CD4-positive, alpha-beta T cell treated with Interleukin-4 for 4 hours (primary cell): ENCODE results near the gene TNNT2.

Experiments
- DNase-seq: peaks from one replicate; pipeline ENCODE4 v3.0.0-alpha.2; 2020

The TNNT2 gene

GRCh38 chr1:201330541-201330940 is 46.9 kb downstream of the TNNT2 start:
- no peak for DNase-seq

- DNase-seq, result no peak
Measured at GRCh38 chr1:201329801-201330200, 47.7 kb downstream of the TNNT2 start.

- no peak for DNase-seq
Measured at GRCh38 chr1:201329286-201329685, 48.2 kb downstream of the TNNT2 start.

- DNase-seq, result no peak
Measured at GRCh38 chr1:201328576-201328975, 48.9 kb downstream of the TNNT2 start.

GRCh38 chr1:201327687-201328240 is 49.7 kb downstream of the TNNT2 start:
- DNase-seq, result no peak

GRCh38 chr1:201326710-201327109 is 50.8 kb downstream of the TNNT2 start:
- DNase-seq, result no peak

GRCh38 chr1:201325678-201326060 is 51.8 kb downstream of the TNNT2 start:
- DNase-seq, result no peak

GRCh38 chr1:201324821-201325677 is 52.4 kb downstream of the TNNT2 start:
- DNase-seq, result no peak

GRCh38 chr1:201324306-201324705 is 53.2 kb downstream of the TNNT2 start:
- no peak for DNase-seq

- DNase-seq, result no peak
Measured at GRCh38 chr1:201322653-201323510, 54.6 kb downstream of the TNNT2 start.

GRCh38 chr1:201321826-201322390 is 55.6 kb downstream of the TNNT2 start:
- DNase-seq, result no peak

- no peak for DNase-seq
Measured at GRCh38 chr1:201320168-201320788, 57.2 kb downstream of the TNNT2 start.

- DNase-seq, result no peak
Measured at GRCh38 chr1:201319631-201320030, 57.8 kb downstream of the TNNT2 start.

- no peak for DNase-seq
Measured at GRCh38 chr1:201318504-201319340, 58.8 kb downstream of the TNNT2 start.

GRCh38 chr1:201317551-201317950 is 59.9 kb downstream of the TNNT2 start:
- DNase-seq, result no peak

- no peak for DNase-seq
Measured at GRCh38 chr1:201316556-201316955, 60.9 kb downstream of the TNNT2 start.

GRCh38 chr1:201313086-201313485 is 64.4 kb downstream of the TNNT2 start:
- DNase-seq, result no peak

- DNase-seq, result no peak
Measured at GRCh38 chr1:201312298-201312697, 65.2 kb downstream of the TNNT2 start.

- DNase-seq, result no peak
Measured at GRCh38 chr1:201311356-201312011, 66.0 kb downstream of the TNNT2 start.

- no peak for DNase-seq
Measured at GRCh38 chr1:201310986-201311355, 66.5 kb downstream of the TNNT2 start.

GRCh38 chr1:201310251-201310985 is 67.1 kb downstream of the TNNT2 start:
- no peak for DNase-seq
